Osteocyte (in vitro differentiated cells): ENCODE results near the gene TOM1L2. TPM values are rescaled to one million over a fixed set of nuclear protein-coding genes. Genes with fewer than 3 reads are reported as not detected.

ENCODE experiments used
- DNase-seq: peaks from one replicate; pipeline ENCODE4 v3.0.0; 2021; ENCODE audit warnings: mixed read lengths; ENCODE audit not compliant: unreplicated experiment; ENCODE audit errors: extremely low spot score
- H3K27ac Mint-ChIP-seq: one replicate; pipeline ENCODE4 v1.8.0; 2021; ENCODE audit warnings: mild to moderate bottlenecking, mixed read lengths; ENCODE audit not compliant: unreplicated experiment
- H3K27me3 Mint-ChIP-seq: one replicate; pipeline ENCODE4 v1.8.0; 2021; ENCODE audit warnings: mixed read lengths; ENCODE audit not compliant: unreplicated experiment
- H3K36me3 Mint-ChIP-seq: one replicate; pipeline ENCODE4 v1.8.0; 2021; ENCODE audit warnings: mixed read lengths; ENCODE audit not compliant: unreplicated experiment
- H3K4me1 Mint-ChIP-seq: one replicate; pipeline ENCODE4 v1.8.0; 2021; ENCODE audit warnings: mixed read lengths; ENCODE audit not compliant: unreplicated experiment
- H3K4me3 Mint-ChIP-seq: one replicate; pipeline ENCODE4 v1.8.0; 2021; ENCODE audit warnings: mild to moderate bottlenecking, moderate library complexity, mixed read lengths; ENCODE audit not compliant: unreplicated experiment
- H3K9me3 Mint-ChIP-seq: one replicate; pipeline ENCODE4 v1.8.0; 2021; ENCODE audit warnings: mixed read lengths; ENCODE audit not compliant: unreplicated experiment
- CTCF ChIP-seq: fragments of 200-600 bp; sonication (generic); IDR thresholded peaks from 2 replicates; pipeline ENCODE4 v1.5.0; 2021; ENCODE audit warnings: antibody characterized with exemption, mild to moderate bottlenecking, moderate library complexity
- total RNA-seq: library from RNA; stranded (reverse); gene quantifications from 2 replicates; pipeline ENCODE4 v1.2.1, GENCODE V29; 2021

TOM1L2 gene
- total RNA-seq, 1 donor from 2014 or later, result 69.7 TPM

GRCh38 chr17:17868641-17869522 is 103.3 kb downstream of the TOM1L2 start:
- peak overlapping the region; percentile 8 for H3K4me3 Mint-ChIP-seq
- DNase-seq, result no peak

GRCh38 chr17:17866897-17867296 is 105.3 kb downstream of the TOM1L2 start:
- Mint-ChIP-seq H3K9me3 (no peaks in the 10 kb centered on the region), H3K27me3 (no peaks in the 10 kb centered on the region), H3K4me3 (no peak overlapping the region), H3K36me3 (peaks cover 15% of the 10 kb centered on the region), H3K4me1 (peaks cover 17% of the 10 kb centered on the region), H3K27ac (no peak overlapping the region)
- no peak for DNase-seq
- TF ChIP-seq CTCF, result no peak

More at GRCh38 chr17:17868641-17869522, 103.3 kb downstream of the TOM1L2 start:
- TF ChIP-seq CTCF, result no peak
- H3K27ac Mint-ChIP-seq, result peak overlapping the region; percentile 90
- no peaks in the 10 kb centered on the region for H3K27me3 Mint-ChIP-seq
- H3K9me3 Mint-ChIP-seq, result no peaks in the 10 kb centered on the region
- H3K4me1 Mint-ChIP-seq, result peaks cover 22% of the 10 kb centered on the region
- H3K36me3 Mint-ChIP-seq, result peaks cover 12% of the 10 kb centered on the region

GRCh38 chr17:17866425-17866824 is 105.8 kb downstream of the TOM1L2 start:
- Mint-ChIP-seq H3K4me1 (peaks cover 17% of the 10 kb centered on the region), H3K27ac (no peak overlapping the region), H3K4me3 (no peak overlapping the region), H3K9me3 (no peaks in the 10 kb centered on the region), H3K36me3 (peaks cover 12% of the 10 kb centered on the region), H3K27me3 (no peaks in the 10 kb centered on the region)
- no peak for DNase-seq
- no peak for TF ChIP-seq CTCF

GRCh38 chr17:17865035-17865434 is 107.2 kb downstream of the TOM1L2 start:
- no peak overlapping the region for H3K4me3 Mint-ChIP-seq
- H3K4me1 Mint-ChIP-seq, result peaks cover 17% of the 10 kb centered on the region
- H3K36me3 Mint-ChIP-seq, result peaks cover 12% of the 10 kb centered on the region
- H3K27ac Mint-ChIP-seq, result no peak overlapping the region
- no peak for TF ChIP-seq CTCF
- no peaks in the 10 kb centered on the region for H3K9me3 Mint-ChIP-seq
- H3K27me3 Mint-ChIP-seq, result no peaks in the 10 kb centered on the region
- DNase-seq, result no peak

- peaks cover 12% of the 10 kb centered on the region for H3K36me3 Mint-ChIP-seq
- H3K9me3 Mint-ChIP-seq, result no peaks in the 10 kb centered on the region
- DNase-seq, result no peak
- peak overlapping the region; percentile 50 for H3K27ac Mint-ChIP-seq
- no peak overlapping the region for H3K4me3 Mint-ChIP-seq
- H3K4me1 Mint-ChIP-seq, result peaks cover 13% of the 10 kb centered on the region
- H3K27me3 Mint-ChIP-seq, result no peaks in the 10 kb centered on the region
- TF ChIP-seq CTCF, result no peak
Measured at GRCh38 chr17:17860766-17861107, 111.5 kb downstream of the TOM1L2 start.
